HepG2 (cell line): Measurements from ENCODE around the gene DDOST. TPM values are rescaled to one million over a fixed set of nuclear protein-coding genes. Genes with fewer than 3 reads are reported as not detected.

Experiments
- ATAC-seq: fragments of 200-7000 bp; cut with Tn5 transposase; 3 replicates; pipeline ENCODE4 v1.9.1; 2020; ENCODE audit warnings: mild to moderate bottlenecking, moderate library complexity
- BruUV-seq: library from RNA; stranded (reverse); fragments of 400-500 nt; replicated peaks from 2 replicates; lab custom pipeline; 2021; lab: Mats Ljungman, UMichigan
- CTCF ChIA-PET: fragments of 300-600 bp; formaldehyde crosslinking; extraction: SDS; loops from one replicate; lab custom pipeline; 2021; ENCODE audit warnings: low total read pairs, inconsistent platforms, low intra/inter-chr PET ratio; lab: Yijun Ruan, JAX
- POLR2A ChIA-PET: fragments of 350-600 bp; sonication (Branson Sonifier 250); formaldehyde crosslinking; loops from one replicate; lab custom pipeline; 2020; ENCODE audit warnings: antibody characterized with exemption, inconsistent platforms; lab: Yijun Ruan, JAX
- DNase-seq: peaks from one replicate; pipeline ENCODE4 v3.0.0-alpha.2; 2015; ENCODE audit warnings: low spot score
- FAIRE-seq: peaks from 3 replicates; lab custom pipeline; 2011; peaks lifted over from hg19 to GRCh38; lab: Jason Lieb, UNC
- H2AFZ ChIP-seq: one replicate; pipeline ENCODE4 v1.6.1; 2011; ENCODE audit warnings: low read length, inconsistent platforms
- H3K27ac ChIP-seq: fragments of 300-600 bp; 3 replicates; pipeline ENCODE4 v1.8.0; 2011; ENCODE audit warnings: mixed run types, mild to moderate bottlenecking, mixed read lengths, low read length, inconsistent platforms; ENCODE audit not compliant: insufficient read depth; ENCODE audit errors: extremely low read length
- H3K27me3 ChIP-seq, 2 experiments: fragments of 200-600 bp in 1 of 2; 2 replicates in 1 of 2; 3 replicates in 1 of 2; pipeline versions ENCODE4 v1.6.0 to v1.8.0; 2011; ENCODE audit warnings: low read length in 2 of 2, mild to moderate bottlenecking in 2 of 2, moderate library complexity in 2 of 2, inconsistent platforms in 1 of 2; ENCODE audit not compliant: insufficient read depth in 2 of 2, control insufficient read depth in 1 of 2
- H3K36me3 ChIP-seq, 2 experiments: fragments of 200-600 bp in 1 of 2; replicated peaks in 1 of 2; 2 replicates in 1 of 2; 3 replicates in 1 of 2; pipeline versions ENCODE4 v1.5.1 to v1.8.0; 2011; ENCODE audit warnings: low read length in 2 of 2, inconsistent platforms in 1 of 2; ENCODE audit not compliant: insufficient read depth in 2 of 2, control insufficient read depth in 1 of 2
- H3K4me1 ChIP-seq: 2 replicates; pipeline ENCODE4 v1.5.1; 2012; ENCODE audit warnings: low read length, inconsistent platforms; ENCODE audit not compliant: insufficient read depth
- H3K4me2 ChIP-seq: 2 replicates; pipeline ENCODE4 v1.6.0; 2011; ENCODE audit warnings: low read depth, low read length, inconsistent platforms
- H3K4me3 ChIP-seq, 3 experiments: fragments of 200-600 bp in 1 of 3; sonication (generic), shearing (Covaris generic) in 1 of 3; replicated peaks in 1 of 3; 2 replicates each; pipeline ENCODE4 v1.5.1; 2011 to 2016; ENCODE audit warnings: low read length in 3 of 3, inconsistent platforms in 2 of 3, low read depth in 2 of 3, mild to moderate bottlenecking in 2 of 3, control low read depth in 1 of 3, mixed read lengths in 1 of 3; ENCODE audit not compliant: insufficient read depth in 1 of 3
- H3K79me2 ChIP-seq: one replicate; pipeline ENCODE4 v1.6.1; 2011; ENCODE audit warnings: low read length, inconsistent platforms; ENCODE audit not compliant: insufficient read depth
- H3K9ac ChIP-seq: 2 replicates; pipeline ENCODE4 v1.6.0; 2011; ENCODE audit warnings: mild to moderate bottlenecking, low read depth, low read length, inconsistent platforms; ENCODE audit not compliant: insufficient read depth
- H3K9me3 ChIP-seq: 2 replicates; pipeline ENCODE4 v1.5.1; 2012; ENCODE audit warnings: mild to moderate bottlenecking, low read length
- H4K20me1 ChIP-seq: 2 replicates; pipeline ENCODE4 v1.6.0; 2011; ENCODE audit warnings: inconsistent platforms, mild to moderate bottlenecking, low read length, moderate library complexity; ENCODE audit not compliant: insufficient read depth
- ARID5B ChIP-seq: IDR thresholded peaks from 2 replicates; pipeline ENCODE4 v1.4.0; 2020; ENCODE audit warnings: mild to moderate bottlenecking, missing genetic modification reagents
- CENPX ChIP-seq: sonication (generic); formaldehyde crosslinking; IDR thresholded peaks from 2 replicates; pipeline ENCODE4 v1.9.0; 2021; ENCODE audit warnings: mild to moderate bottlenecking, missing genetic modification reagents, moderate library complexity
- CTCF ChIP-seq: sonication (generic); formaldehyde crosslinking; IDR thresholded peaks from 2 replicates; pipeline ENCODE4 v1.5.0; 2020; ENCODE audit warnings: mild to moderate bottlenecking, missing genetic modification reagents, moderate library complexity
- ERF ChIP-seq: IDR thresholded peaks from 2 replicates; pipeline ENCODE4 v1.6.1; 2018; ENCODE audit warnings: missing biosample characterization, missing genetic modification reagents
- HIVEP1 ChIP-seq: sonication (generic); formaldehyde crosslinking; IDR thresholded peaks from 2 replicates; pipeline ENCODE4 v1.4.0; 2020; ENCODE audit warnings: mild to moderate bottlenecking, missing genetic modification reagents
- POLR2G ChIP-seq: fragments of 200-400 bp; formaldehyde crosslinking; IDR thresholded peaks from 2 replicates; pipeline ENCODE4 v1.6.1; 2018; ENCODE audit warnings: mild to moderate bottlenecking, low read depth, low read length, moderate library complexity
- RARA ChIP-seq: IDR thresholded peaks from 2 replicates; pipeline ENCODE4 v1.6.1; 2016; ENCODE audit warnings: missing genetic modification reagents, missing compliant biosample characterization
- STAG1 ChIP-seq: sonication (generic); formaldehyde crosslinking; IDR thresholded peaks from 2 replicates; pipeline ENCODE4 v1.4.0; 2020; ENCODE audit warnings: missing genetic modification reagents
- ZFP36L2 ChIP-seq: sonication (generic); formaldehyde crosslinking; IDR thresholded peaks from 2 replicates; pipeline ENCODE4 v1.4.0; 2020; ENCODE audit warnings: missing genetic modification reagents
- ZNF3 ChIP-seq: IDR thresholded peaks from 2 replicates; pipeline ENCODE4 v1.7.0; 2017; ENCODE audit warnings: inconsistent platforms
- ZNF546 ChIP-seq: sonication (generic); formaldehyde crosslinking; conservative IDR thresholded peaks from 2 replicates; pipeline ENCODE4 v1.8.1; 2023; ENCODE audit warnings: mild to moderate bottlenecking, missing genetic modification reagents
- ZNF547 ChIP-seq: sonication (generic); formaldehyde crosslinking; IDR thresholded peaks from 2 replicates; pipeline ENCODE4 v1.5.1; 2020; ENCODE audit warnings: mild to moderate bottlenecking, missing genetic modification reagents
- ZNF572 ChIP-seq: sonication (generic); formaldehyde crosslinking; IDR thresholded peaks from 2 replicates; pipeline ENCODE4 v1.5.1; 2020; ENCODE audit warnings: mild to moderate bottlenecking, missing genetic modification reagents
- ZNF629 ChIP-seq: sonication (generic); formaldehyde crosslinking; conservative IDR thresholded peaks from 2 replicates; pipeline ENCODE4 v1.5.0; 2020; ENCODE audit warnings: missing genetic modification reagents
- ZNF781 ChIP-seq: sonication (generic); formaldehyde crosslinking; IDR thresholded peaks from 2 replicates; pipeline ENCODE4 v1.5.1; 2020; ENCODE audit warnings: borderline replicate concordance, mild to moderate bottlenecking, missing genetic modification reagents; ENCODE audit errors: not compliant biosample characterization
- WGBS: methylation state at CpG from one replicate; pipeline ENCODE4 v1.1.6; 2017; ENCODE audit warnings: low lambda C conversion rate; 5-methylcytosine and 5-hydroxymethylcytosine counted together
- in situ Hi-C: cut with HindIII; loops from 2 replicates; pipeline ENCODE4 v1.10.0; 2017; ENCODE audit warnings: low pct_unique_long_range_greater_than_20kb; ENCODE audit not compliant: extremely low pct_ligation_motif_present
- intact Hi-C: fragments of 100-400 bp; cut with micrococcal nuclease; formaldehyde crosslinking; loops from one replicate; pipeline ENCODE4 v1.10.0; 2022; ENCODE audit not compliant: unreplicated experiment
- polyA plus RNA-seq, 8 experiments: library from polyadenylated mRNA; depleted of rRNA in 3 of 8; stranded (reverse) in 7 of 8; unstranded in 1 of 8; fragments of >200 nt; fragmentation: Illumina TruSeq in 4 of 8; extraction: Trizol in 4 of 8; gene quantifications; 2 replicates each; pipeline versions ENCODE4 v1.2.1 to v1.2.3, GENCODE V29; 2011 to 2016; ENCODE audit warnings: low read depth in 4 of 8, missing spikeins in 1 of 8, mixed read lengths in 1 of 8; ENCODE audit not compliant: insufficient read depth in 1 of 8
- total RNA-seq, 5 experiments: library from RNA; depleted of rRNA; stranded (reverse); fragments of >200 nt; fragmentation: Illumina TruSeq; extraction: Trizol; gene quantifications; 2 replicates each; pipeline ENCODE4 v1.2.3, GENCODE V29; 2016; ENCODE audit warnings: low read depth in 1 of 5

The DDOST gene
- total and polyA plus RNA-seq, 2 of the 13 experiments (the other 11 are each of a cell fraction or from before 2014, with no cell fraction given): 335 to 494 TPM

- intact Hi-C loops (no loop called here), in situ Hi-C loops (no loop called here)
- FAIRE-seq (no peak), DNase-seq (no peak), ATAC-seq (no peak)
- H3K9ac ChIP-seq: no peak overlapping the region
- H3K9me3 ChIP-seq: no peaks in the 10 kb centered on the region
- H2AFZ ChIP-seq: no peak overlapping the region
- POLR2A ChIA-PET: no interaction called here
- CTCF ChIA-PET: no interaction called here
- H3K4me2 ChIP-seq: no peak overlapping the region
- H3K79me2 ChIP-seq: peaks cover 28% of the 10 kb centered on the region
- 36% methylated on average over 1 of the region's 1 CpG for WGBS
- peaks cover 6 to 8% of the 10 kb centered on the region in 2 experiments; a peak in 3 of 5 replicates for H3K36me3 ChIP-seq
- BruUV-seq: no TSS peak
- peaks cover 28% of the 10 kb centered on the region for H3K4me1 ChIP-seq
- TF ChIP-seq ZNF629 (CRISPR knock-in tag) (peak; percentile 92), ZNF781 (no peak), HIVEP1 (CRISPR knock-in tag) (no peak), CTCF (peak; percentile 32; the same call in 1 of the 2 replicates), RARA (CRISPR knock-in tag) (no peak), STAG1 (CRISPR knock-in tag) (peak; percentile 41), ZNF572 (CRISPR knock-in tag) (no peak)
- H3K4me3 ChIP-seq: no peak overlapping the region
- no peaks in the 10 kb centered on the region; a peak in 1 of 5 replicates for H3K27me3 ChIP-seq
- no peak overlapping the region for H3K27ac ChIP-seq
- H4K20me1 ChIP-seq: no peaks in the 10 kb centered on the region
Observed at GRCh38 chr1:20663365-20663764, 2.2 kb upstream of the DDOST start.

- H3K4me2 ChIP-seq: peak overlapping the region; percentile 81
- H3K9me3 ChIP-seq: no peaks in the 10 kb centered on the region
- no peaks in the 10 kb centered on the region; a peak in 1 of 5 replicates for H3K27me3 ChIP-seq
- DNase-seq (no peak), ATAC-seq (peak; percentile 8), FAIRE-seq (no peak)
- intact Hi-C loops (no loop called here), in situ Hi-C loops (no loop called here)
- H3K4me3 ChIP-seq: peak overlapping the region; percentile 77 to 89 (median 83)
- peak overlapping the region; percentile 66 for H3K27ac ChIP-seq
- WGBS: 34% methylated on average over 6 of the region's 7 CpGs
- no peak overlapping the region for H2AFZ ChIP-seq
- H3K9ac ChIP-seq: peak overlapping the region; percentile 84
- peaks cover 41% of the 10 kb centered on the region for H3K79me2 ChIP-seq
- peaks cover 13 to 20% of the 10 kb centered on the region in 2 experiments for H3K36me3 ChIP-seq
- POLR2A ChIA-PET: interaction anchor here (0.9 to 2.9 kb wide), 14 partner anchors 8 to 124 kb away, joined by 3 to 24 read pairs (median 4); partner anchors contain the start of genes FAM43B, HP1BP3 and PINK1
- CTCF ChIA-PET: no interaction called here
- TSS peak; percentile 95 for BruUV-seq
- H3K4me1 ChIP-seq: peaks cover 41% of the 10 kb centered on the region
- H4K20me1 ChIP-seq: no peaks in the 10 kb centered on the region
- TF ChIP-seq CENPX (no peak), ZFP36L2 (CRISPR knock-in tag) (no peak), POLR2G (peak; percentile 16; the same call in 1 of the 2 replicates), ARID5B (CRISPR knock-in tag) (no peak), ERF (CRISPR knock-in tag) (0 out of 2 replicates have a peak, but pooled peaks have one; percentile 6), ZNF546 (CRISPR knock-in tag) (0 out of 2 replicates have a peak, but pooled peaks have one; percentile 2), ZNF3 (CRISPR knock-in tag) (0 out of 2 replicates have a peak, but pooled peaks have one; percentile 0), ZNF547 (CRISPR knock-in tag) (no peak)
Observed at GRCh38 chr1:20662110-20662475, 924 bp upstream of the DDOST start.
